Measurements from ENCODE around the gene FLRT1. TPM values are rescaled to one million over a fixed set of nuclear protein-coding genes. Genes with fewer than 3 reads are reported as not detected.

Gene FLRT1
- total and polyA plus RNA-seq, 2 experiments from 2014 or later, result 0.76 to 1.1 TPM

DNA sequence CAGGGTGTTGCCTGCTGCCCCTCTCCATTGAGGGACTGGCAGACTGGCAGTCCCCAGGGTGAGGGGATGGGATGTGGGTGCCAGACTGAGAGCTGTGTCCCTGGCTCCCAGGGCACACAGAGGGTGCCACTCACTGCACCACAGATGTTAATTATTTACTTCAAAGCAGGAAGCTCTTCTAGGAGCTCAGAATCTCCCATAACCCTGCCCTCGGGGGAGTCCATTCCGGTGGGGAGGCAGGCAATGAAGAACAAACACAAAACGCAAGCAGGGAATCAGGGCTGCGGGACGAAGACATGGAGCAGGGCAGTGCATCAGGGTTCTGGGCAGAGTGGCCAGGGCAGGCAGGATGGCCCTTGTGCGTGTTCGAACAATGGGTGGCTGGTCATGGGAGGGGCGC, 24.4 kb upstream of the FLRT1 start:
- no peak overlapping the region for H3K4me3 ChIP-seq
- Mint-ChIP-seq H3K9me3 (peaks cover 4% of the 10 kb centered on the region; the same call in 2 of the 3 replicates), H3K4me3 (no peak overlapping the region), H3K4me1 (peaks cover 19% of the 10 kb centered on the region), H3K27ac (no peak overlapping the region), H3K27me3 (ENCODE audit: insufficient read depth, low read depth, poor library complexity) (peaks cover 64% of the 10 kb centered on the region), H3K36me3 (ENCODE audit: low read depth) (no peaks in the 10 kb centered on the region)
- H3K27me3 ChIP-seq (ENCODE audit: insufficient read depth), result peaks cover 92% of the 10 kb centered on the region
- TF ChIP-seq POLR2AphosphoS5 (IDR thresholded peaks at IDR 0.05; ENCODE audit: low read depth), result no peak
- TF ChIP-seq NANOG (IDR thresholded peaks at IDR 0.05; ENCODE audit: borderline replicate concordance), result no peak
- no peak for TF ChIP-seq EZH2phosphoT487 (IDR thresholded peaks at IDR 0.05; ENCODE audit: unreplicated experiment)
- no peak for TF ChIP-seq CREB1 (CRISPR knock-in tag; IDR thresholded peaks at IDR 0.05; ENCODE audit: low read depth)
- TF ChIP-seq, protein P1, sequence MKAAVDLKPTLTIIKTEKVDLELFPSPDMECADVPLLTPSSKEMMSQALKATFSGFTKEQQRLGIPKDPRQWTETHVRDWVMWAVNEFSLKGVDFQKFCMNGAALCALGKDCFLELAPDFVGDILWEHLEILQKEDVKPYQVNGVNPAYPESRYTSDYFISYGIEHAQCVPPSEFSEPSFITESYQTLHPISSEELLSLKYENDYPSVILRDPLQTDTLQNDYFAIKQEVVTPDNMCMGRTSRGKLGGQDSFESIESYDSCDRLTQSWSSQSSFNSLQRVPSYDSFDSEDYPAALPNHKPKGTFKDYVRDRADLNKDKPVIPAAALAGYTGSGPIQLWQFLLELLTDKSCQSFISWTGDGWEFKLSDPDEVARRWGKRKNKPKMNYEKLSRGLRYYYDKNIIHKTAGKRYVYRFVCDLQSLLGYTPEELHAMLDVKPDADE (IDR thresholded peaks at IDR 0.05), result no peak
- no peak for TF ChIP-seq ZNF331 (CRISPR knock-in tag; IDR thresholded peaks at IDR 0.05; ENCODE audit: low read depth)
- no peak for TF ChIP-seq ZNF462 (CRISPR knock-in tag; IDR thresholded peaks at IDR 0.05)
- TF ChIP-seq JUNB (IDR thresholded peaks at IDR 0.05; ENCODE audit: unreplicated experiment), result no peak
- no peaks in the 10 kb centered on the region for H3K36me3 ChIP-seq (ENCODE audit: insufficient read depth)
- H3K27ac ChIP-seq (ENCODE audit: low read depth), result no peak overlapping the region
- ATAC-seq (no peak), DNase-seq (ENCODE audit: low spot score) (no peak)
- H3K4me1 ChIP-seq (ENCODE audit: insufficient read depth), result peaks cover 12% of the 10 kb centered on the region
- H3F3A ChIP-seq (replicated peaks; ENCODE audit: low read depth), result 0 out of 2 replicates have a peak, but pooled peaks cover 8% of the 10 kb centered on the region
- H3K79me2 ChIP-seq (replicated peaks; ENCODE audit: insufficient read depth), result no peaks in the 10 kb centered on the region
- H4K20me1 ChIP-seq (replicated peaks; ENCODE audit: insufficient read depth), result no peaks in the 10 kb centered on the region
- no peak overlapping the region for H3K4me2 ChIP-seq
- no peak overlapping the region for H2AFZ ChIP-seq
- no peaks in the 10 kb centered on the region for H3K9me2 ChIP-seq (ENCODE audit: insufficient read depth)
